Measurements from ENCODE around the gene RPRM.

The RPRM gene

GRCh38 chr2:153478289-153479261, at the start of gene RPRM:
Gene RPRM (minus strand): TSS chr2:153478762. CDS start chr2:153478565, 197 bp downstream.
- no peak for TF ChIP-seq GATA3 (IDR thresholded peaks at IDR 0.05; ENCODE audit: low read depth, low read length)
- no peak for TF ChIP-seq GATA2 (IDR thresholded peaks at IDR 0.05; ENCODE audit: low read depth, low read length)

DNA sequence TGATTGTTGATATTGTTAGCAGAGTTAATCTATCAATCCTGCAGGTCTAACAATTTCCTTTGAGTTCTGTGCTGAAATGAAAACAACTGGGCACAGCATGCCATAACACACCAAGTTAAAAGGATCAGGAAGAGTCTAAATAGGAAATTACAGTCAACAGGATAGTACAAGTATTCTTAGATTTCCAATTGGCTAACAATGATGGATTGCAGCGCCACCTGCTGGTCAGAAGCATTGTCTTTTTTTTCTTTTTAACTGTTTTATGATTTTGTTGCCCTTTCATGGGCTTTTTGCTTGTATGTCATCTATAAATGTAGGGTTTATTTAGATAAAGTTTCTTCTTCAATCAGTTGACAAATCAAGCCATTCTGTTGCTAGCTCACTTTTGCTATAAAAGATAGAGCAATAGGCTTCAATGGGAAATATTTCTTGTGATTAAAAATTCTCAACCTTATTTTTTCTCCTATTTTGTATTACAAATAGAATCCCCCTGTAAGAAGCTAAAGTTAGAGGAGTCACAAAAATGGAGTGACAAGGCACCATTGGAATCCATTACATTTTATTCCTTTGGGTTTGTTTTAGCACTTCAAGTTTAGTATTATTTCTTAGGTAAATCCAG, 40.8 kb upstream of the RPRM start:
- TF ChIP-seq GATA3 (IDR thresholded peaks at IDR 0.05; ENCODE audit: low read depth, low read length) (no peak), GATA2 (IDR thresholded peaks at IDR 0.05; ENCODE audit: low read depth, low read length) (no peak)

GRCh38 chr2:153512331-153512730, 33.8 kb upstream of the RPRM start:
- TF ChIP-seq GATA2 (IDR thresholded peaks at IDR 0.05; ENCODE audit: low read depth, low read length) = no peak
- TF ChIP-seq GATA3 (IDR thresholded peaks at IDR 0.05; ENCODE audit: low read depth, low read length) = no peak

DNA sequence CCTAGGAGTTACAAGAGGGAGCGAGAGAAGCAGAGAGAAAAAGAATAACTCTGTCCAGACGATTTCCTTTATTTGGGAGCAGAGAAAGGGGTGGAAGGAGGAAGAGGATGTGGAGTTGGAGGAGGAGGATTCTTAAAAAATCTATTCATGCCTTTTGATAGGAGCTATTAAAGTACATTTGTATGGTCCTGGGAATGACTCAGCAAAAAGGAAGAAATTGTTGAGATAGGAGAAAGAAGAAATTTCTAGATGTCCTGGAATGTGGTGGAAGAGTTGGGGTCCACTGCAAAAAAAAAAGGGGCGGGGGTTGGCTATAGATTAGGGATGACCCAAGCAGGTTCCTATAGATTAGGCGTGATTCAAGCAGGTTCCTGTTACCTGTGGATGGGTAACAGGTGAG, 32.4 kb upstream of the RPRM start:
- no peak for TF ChIP-seq GATA3 (IDR thresholded peaks at IDR 0.05; ENCODE audit: low read depth, low read length)
- no peak for TF ChIP-seq GATA2 (IDR thresholded peaks at IDR 0.05; ENCODE audit: low read depth, low read length)

GRCh38 chr2:153509133-153509532, 30.6 kb upstream of the RPRM start:
- no peak for TF ChIP-seq GATA3 (IDR thresholded peaks at IDR 0.05; ENCODE audit: low read depth, low read length)
- no peak for TF ChIP-seq GATA2 (IDR thresholded peaks at IDR 0.05; ENCODE audit: low read depth, low read length)

DNA sequence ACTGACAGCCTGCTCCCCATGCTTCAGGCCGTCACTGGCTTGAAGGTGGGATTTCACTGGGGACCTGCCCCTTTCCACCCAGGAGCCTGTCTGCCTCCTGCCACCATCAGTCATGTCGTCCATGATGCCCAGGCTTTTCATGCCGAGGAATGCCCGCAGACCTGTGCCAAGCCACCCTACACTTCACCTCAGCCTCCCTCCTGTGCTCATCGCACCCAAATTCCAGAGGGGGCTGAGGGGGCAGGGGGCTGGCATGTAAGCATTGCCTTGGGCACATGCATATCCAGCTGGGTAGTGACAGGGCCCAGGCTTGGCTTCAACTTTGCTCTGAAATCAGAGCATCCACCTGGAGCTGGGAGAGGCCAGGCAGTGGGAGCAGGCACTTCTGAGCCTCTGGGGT, 20.9 kb upstream of the RPRM start:
- TF ChIP-seq GATA2 (IDR thresholded peaks at IDR 0.05; ENCODE audit: low read depth, low read length) = no peak
- no peak for TF ChIP-seq GATA3 (IDR thresholded peaks at IDR 0.05; ENCODE audit: low read depth, low read length)

GRCh38 chr2:153497938-153498629, 19.5 kb upstream of the RPRM start:
- TF ChIP-seq GATA3 (IDR thresholded peaks at IDR 0.05; ENCODE audit: low read depth, low read length) (no peak), GATA2 (IDR thresholded peaks at IDR 0.05; ENCODE audit: low read depth, low read length) (no peak)

DNA sequence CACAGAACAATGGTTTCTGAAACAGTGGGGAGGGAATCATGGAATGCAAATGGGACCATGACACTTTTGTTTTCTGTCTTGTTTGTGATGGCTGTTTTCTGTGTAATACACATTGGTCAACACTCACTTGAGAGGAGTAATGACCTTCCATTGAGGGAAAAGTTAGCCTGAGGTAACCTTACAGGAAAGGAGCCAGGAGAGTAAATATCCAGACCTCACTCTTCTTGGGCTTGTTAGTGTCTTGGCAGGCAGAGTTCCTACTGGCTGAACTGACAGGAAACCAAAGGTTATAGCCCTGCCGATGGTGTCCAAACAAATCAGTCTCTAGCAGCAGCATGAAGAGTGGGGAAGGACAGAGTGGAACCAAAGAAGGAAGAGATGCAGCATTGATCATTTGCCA, 17.2 kb upstream of the RPRM start:
- no peak for TF ChIP-seq GATA2 (IDR thresholded peaks at IDR 0.05; ENCODE audit: low read depth, low read length)

DNA sequence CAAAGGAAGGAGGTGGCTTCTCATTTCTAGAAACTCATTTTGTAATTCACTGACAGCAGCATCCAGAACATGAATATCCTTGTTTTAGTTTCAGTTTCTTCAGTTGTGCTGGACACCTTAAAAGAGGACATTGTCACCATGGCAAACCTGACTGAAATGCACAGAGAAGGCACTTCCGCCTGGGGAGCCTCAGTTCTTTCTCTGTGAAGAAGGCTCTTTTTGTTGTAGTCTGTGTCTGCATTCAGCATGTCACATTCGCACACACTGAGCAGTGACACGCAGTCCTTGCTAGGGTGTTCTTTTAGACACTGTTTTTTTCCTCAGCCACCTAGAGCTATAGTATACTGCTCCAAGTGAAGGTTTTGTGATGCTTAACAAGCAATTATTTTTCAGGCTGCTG, 9.5 kb upstream of the RPRM start:
- TF ChIP-seq GATA3 (IDR thresholded peaks at IDR 0.05; ENCODE audit: low read depth, low read length) (no peak), GATA2 (IDR thresholded peaks at IDR 0.05; ENCODE audit: low read depth, low read length) (no peak)

DNA sequence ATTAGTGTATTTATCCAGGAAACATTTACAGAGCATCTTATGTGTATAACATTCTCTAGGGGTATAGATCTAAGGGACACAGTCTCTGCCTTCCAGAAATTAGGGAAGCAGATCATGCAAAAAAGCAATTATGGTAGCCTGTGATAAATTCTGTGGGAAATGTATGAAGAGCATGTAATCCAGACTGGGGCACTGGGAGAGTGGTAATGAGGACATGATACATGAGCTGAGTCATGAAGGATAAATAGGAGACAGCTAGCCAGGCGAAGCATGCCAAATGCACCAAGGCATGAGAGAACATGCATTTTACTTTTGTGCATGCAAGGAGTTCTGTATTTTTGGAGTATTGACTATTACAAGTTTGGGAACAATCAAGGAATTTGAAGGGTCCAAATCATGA, 8.9 kb upstream of the RPRM start:
- TF ChIP-seq GATA3 (IDR thresholded peaks at IDR 0.05; ENCODE audit: low read depth, low read length) = no peak
- TF ChIP-seq GATA2 (IDR thresholded peaks at IDR 0.05; ENCODE audit: low read depth, low read length) = no peak

DNA sequence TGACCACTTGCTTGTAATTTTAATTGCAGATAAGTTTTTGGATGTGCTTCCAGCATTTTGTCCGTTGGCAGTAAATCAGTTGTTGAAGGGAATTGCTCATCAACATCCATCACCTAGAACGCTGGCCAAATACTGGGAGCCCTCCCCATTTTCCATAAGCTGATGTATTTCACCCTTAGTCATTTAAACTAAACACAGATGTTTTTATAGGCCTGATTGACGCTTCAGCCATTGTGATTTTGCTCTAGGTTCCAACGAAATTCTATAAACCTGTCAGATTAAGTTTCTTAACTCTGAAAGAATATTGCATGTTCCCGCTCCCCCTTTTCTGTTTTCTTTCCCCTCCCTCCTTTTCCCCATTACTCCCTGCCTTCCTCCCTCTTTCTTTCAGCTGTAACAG, 1.0 kb upstream of the RPRM start:
- TF ChIP-seq GATA2 (IDR thresholded peaks at IDR 0.05; ENCODE audit: low read depth, low read length) (no peak), GATA3 (IDR thresholded peaks at IDR 0.05; ENCODE audit: low read depth, low read length) (no peak)

DNA sequence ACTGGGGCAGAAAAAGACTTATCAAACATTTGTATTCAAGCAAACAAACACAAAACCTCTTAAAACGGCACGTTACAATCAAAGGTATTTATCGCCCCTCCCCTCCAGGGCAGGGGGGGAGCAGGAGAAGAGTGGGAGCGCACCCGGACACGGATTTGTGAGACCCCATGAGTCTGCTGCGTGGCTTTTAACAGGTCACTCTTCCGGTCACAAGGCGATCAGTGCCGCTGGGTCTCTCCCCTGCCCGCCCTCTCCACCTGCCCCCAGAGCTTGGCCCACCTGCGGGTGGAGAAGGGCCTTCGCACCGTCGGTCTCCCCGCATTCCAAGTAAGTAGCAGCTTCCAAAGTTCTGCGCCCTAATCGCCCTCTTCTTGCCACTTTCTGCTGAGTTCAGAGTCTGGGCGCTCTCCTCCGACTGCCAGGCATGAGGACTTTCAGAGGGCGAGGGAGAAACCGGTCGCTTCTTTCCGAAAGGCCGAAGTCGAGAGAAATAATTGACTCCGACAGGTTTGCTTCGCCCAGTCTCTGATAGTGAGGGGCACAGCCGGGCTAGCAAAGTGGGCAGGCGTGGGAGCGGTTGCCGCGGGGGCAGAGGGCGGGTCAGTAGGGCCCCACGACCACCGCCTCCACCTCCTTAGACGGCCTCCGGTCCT, 800 bp downstream of the RPRM start:
- no peak for TF ChIP-seq GATA2 (IDR thresholded peaks at IDR 0.05; ENCODE audit: low read depth, low read length)
- no peak for TF ChIP-seq GATA3 (IDR thresholded peaks at IDR 0.05; ENCODE audit: low read depth, low read length)

DNA sequence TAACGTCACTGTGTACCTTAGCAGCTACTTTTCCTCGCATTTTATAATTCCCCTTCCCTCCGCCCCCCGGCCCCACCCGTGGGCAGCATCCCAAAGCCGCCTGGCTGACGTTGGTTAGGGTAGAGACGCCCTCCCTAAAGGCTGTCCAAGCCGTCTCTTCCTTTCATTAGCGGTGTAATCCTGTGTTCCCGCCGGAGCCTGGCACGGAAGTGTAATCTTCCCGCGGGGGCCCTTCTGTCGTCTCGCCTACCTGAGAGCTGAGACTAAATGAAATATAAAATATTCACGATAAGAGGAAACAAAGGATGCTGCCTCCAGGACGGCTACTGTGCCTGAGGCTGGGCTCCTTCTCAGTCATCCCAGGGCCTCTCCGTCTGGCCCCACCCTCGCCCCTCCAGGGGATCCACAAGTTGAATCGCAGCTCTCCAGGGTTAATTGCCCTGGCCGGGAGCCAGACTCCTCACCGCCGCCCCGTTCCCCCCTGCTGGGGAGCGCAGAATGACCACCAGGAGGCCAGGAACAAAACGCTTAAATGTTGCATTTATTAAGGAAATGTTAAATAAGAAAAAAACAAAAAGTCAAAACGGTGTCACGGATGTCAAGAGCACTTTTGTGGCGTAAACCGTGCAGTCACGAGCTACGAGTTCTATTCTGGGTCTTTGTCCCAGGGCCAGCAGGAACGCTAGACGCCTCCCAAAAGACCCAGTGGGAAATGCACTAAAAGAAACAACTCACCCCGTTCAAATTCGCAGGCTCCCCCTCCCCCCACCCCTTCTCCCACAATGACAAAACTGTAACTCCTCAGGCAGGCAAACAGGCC, 1.5 kb downstream of the RPRM start:
- TF ChIP-seq GATA2 (IDR thresholded peaks at IDR 0.05; ENCODE audit: low read depth, low read length) = no peak
- TF ChIP-seq GATA3 (IDR thresholded peaks at IDR 0.05; ENCODE audit: low read depth, low read length) = no peak
